Left ventricle myocardium inferior (tissue), 1 donor: ENCODE results near the gene GSX2. TPM values are rescaled to one million over a fixed set of nuclear protein-coding genes. Genes with fewer than 3 reads are reported as not detected.
A peak's percentile ranks its signal among the peaks of the same experiment; 100 is the strongest.
"Not testable (repeated sequence)": the region's sequence is repeated elsewhere in the genome, so short reads cannot be mapped to it uniquely, and the experiment has no call there.

ENCODE experiments used
- DNase-seq: peaks from one replicate; pipeline ENCODE4 v3.0.0-alpha.2; 2020
- H3K27ac ChIP-seq: fragments of 200-600 bp; replicated peaks from 2 replicates; pipeline ENCODE4 v1.8.0; 2021
- H3K27me3 ChIP-seq: fragments of 200-600 bp; 2 replicates; pipeline ENCODE4 v1.8.0; 2021; ENCODE audit warnings: low read depth
- H3K36me3 ChIP-seq: fragments of 200-600 bp; 2 replicates; pipeline ENCODE4 v1.8.0; 2021
- H3K4me1 ChIP-seq: fragments of 200-600 bp; 2 replicates; pipeline ENCODE4 v1.8.0; 2021
- H3K4me3 ChIP-seq: fragments of 200-600 bp; 2 replicates; pipeline ENCODE4 v1.8.0; 2021; ENCODE audit warnings: mild to moderate bottlenecking, moderate library complexity
- H3K9me3 ChIP-seq: fragments of 200-600 bp; replicated peaks from 2 replicates; pipeline ENCODE4 v1.8.0; 2021
- CTCF ChIP-seq: fragments of 200-600 bp; IDR thresholded peaks from 2 replicates; pipeline ENCODE4 v1.8.0; 2021; ENCODE audit warnings: antibody characterized with exemption, mild to moderate bottlenecking, borderline replicate concordance
- intact Hi-C: fragments of 100-400 bp; cut with micrococcal nuclease; formaldehyde crosslinking; loops from one replicate; pipeline ENCODE4 v1.11.0; 2022
- total RNA-seq: library from RNA; stranded (reverse); fragmentation: NEBNext Ultra II Directional; extraction: Animal tissue kit (Norgen Biotek cat#: 25700); gene quantifications from one replicate; pipeline ENCODE4 v1.2.1, GENCODE V29; 2021
- donor health status: DM: no; HTN: yes; CAD: no; lungs with severe emphysema.

Gene GSX2
- total RNA-seq, 1 donor from 2014 or later: not detected

GRCh38 chr4:54120518-54120917 is 20.6 kb downstream of the GSX2 start:
- no peak for TF ChIP-seq CTCF
- Histone ChIP-seq H3K9me3 (no peaks in the 10 kb centered on the region), H3K36me3 (no peaks in the 10 kb centered on the region), H3K4me3 (no peak overlapping the region), H3K27me3 (peaks cover 61% of the 10 kb centered on the region), H3K4me1 (no peaks in the 10 kb centered on the region), H3K27ac (no peak overlapping the region)
- no peak for DNase-seq
- intact Hi-C loops: no loop called here

GRCh38 chr4:54127660-54128059 is 27.7 kb downstream of the GSX2 start:
- H3K9me3 ChIP-seq: peaks cover 25% of the 10 kb centered on the region
- no peak for DNase-seq
- intact Hi-C loops: no loop called here
- no peaks in the 10 kb centered on the region for H3K36me3 ChIP-seq
- no peak overlapping the region for H3K27ac ChIP-seq
- no peaks in the 10 kb centered on the region for H3K4me1 ChIP-seq
- TF ChIP-seq CTCF: no peak
- peaks cover 13% of the 10 kb centered on the region for H3K27me3 ChIP-seq
- H3K4me3 ChIP-seq: no peak overlapping the region

GRCh38 chr4:54128694-54129093 is 28.7 kb downstream of the GSX2 start:
- DNase-seq, H3K4me3 ChIP-seq, H3K4me1 ChIP-seq, intact Hi-C loops, H3K27ac ChIP-seq, H3K36me3 ChIP-seq, H3K27me3 ChIP-seq: not testable (repeated sequence)
- peaks cover 25% of the 10 kb centered on the region for H3K9me3 ChIP-seq

- peaks cover 7% of the 10 kb centered on the region for H3K4me1 ChIP-seq
- no peaks in the 10 kb centered on the region for H3K9me3 ChIP-seq
- intact Hi-C loops: no loop called here
- TF ChIP-seq CTCF: no peak
- no peaks in the 10 kb centered on the region for H3K36me3 ChIP-seq
- H3K27me3 ChIP-seq: no peaks in the 10 kb centered on the region
- H3K4me3 ChIP-seq: no peak overlapping the region
- peak; percentile 25 for DNase-seq
- H3K27ac ChIP-seq: no peak overlapping the region
Observed at GRCh38 chr4:54139332-54139731, 39.4 kb downstream of the GSX2 start.

GRCh38 chr4:54140287-54140686 is 40.3 kb downstream of the GSX2 start:
- TF ChIP-seq CTCF: no peak
- Histone ChIP-seq H3K4me3 (no peak overlapping the region), H3K27ac (no peak overlapping the region), H3K4me1 (peaks cover 7% of the 10 kb centered on the region), H3K9me3 (no peaks in the 10 kb centered on the region), H3K27me3 (no peaks in the 10 kb centered on the region), H3K36me3 (no peaks in the 10 kb centered on the region)
- intact Hi-C loops: no loop called here
- DNase-seq: no peak

- no peak for TF ChIP-seq CTCF
- no peak for DNase-seq
- Histone ChIP-seq H3K27me3 (peaks cover 9% of the 10 kb centered on the region), H3K27ac (no peak overlapping the region), H3K4me3 (no peak overlapping the region), H3K36me3 (no peaks in the 10 kb centered on the region), H3K4me1 (peaks cover 7% of the 10 kb centered on the region), H3K9me3 (no peaks in the 10 kb centered on the region)
- intact Hi-C loops: no loop called here
Observed at GRCh38 chr4:54144199-54144598, 44.2 kb downstream of the GSX2 start.
